ENCODE measurements around the gene TMED4. TPM values are rescaled to one million over a fixed set of nuclear protein-coding genes. Genes with fewer than 3 reads are reported as not detected.
A peak's percentile ranks its signal among the peaks of the same experiment; 100 is the strongest.
"Not testable (repeated sequence)": the region's sequence is repeated elsewhere in the genome, so short reads cannot be mapped to it uniquely, and the experiment has no call there.

The TMED4 gene
- total RNA-seq, 1 donor from 2014 or later, result 45.5 TPM

DNA sequence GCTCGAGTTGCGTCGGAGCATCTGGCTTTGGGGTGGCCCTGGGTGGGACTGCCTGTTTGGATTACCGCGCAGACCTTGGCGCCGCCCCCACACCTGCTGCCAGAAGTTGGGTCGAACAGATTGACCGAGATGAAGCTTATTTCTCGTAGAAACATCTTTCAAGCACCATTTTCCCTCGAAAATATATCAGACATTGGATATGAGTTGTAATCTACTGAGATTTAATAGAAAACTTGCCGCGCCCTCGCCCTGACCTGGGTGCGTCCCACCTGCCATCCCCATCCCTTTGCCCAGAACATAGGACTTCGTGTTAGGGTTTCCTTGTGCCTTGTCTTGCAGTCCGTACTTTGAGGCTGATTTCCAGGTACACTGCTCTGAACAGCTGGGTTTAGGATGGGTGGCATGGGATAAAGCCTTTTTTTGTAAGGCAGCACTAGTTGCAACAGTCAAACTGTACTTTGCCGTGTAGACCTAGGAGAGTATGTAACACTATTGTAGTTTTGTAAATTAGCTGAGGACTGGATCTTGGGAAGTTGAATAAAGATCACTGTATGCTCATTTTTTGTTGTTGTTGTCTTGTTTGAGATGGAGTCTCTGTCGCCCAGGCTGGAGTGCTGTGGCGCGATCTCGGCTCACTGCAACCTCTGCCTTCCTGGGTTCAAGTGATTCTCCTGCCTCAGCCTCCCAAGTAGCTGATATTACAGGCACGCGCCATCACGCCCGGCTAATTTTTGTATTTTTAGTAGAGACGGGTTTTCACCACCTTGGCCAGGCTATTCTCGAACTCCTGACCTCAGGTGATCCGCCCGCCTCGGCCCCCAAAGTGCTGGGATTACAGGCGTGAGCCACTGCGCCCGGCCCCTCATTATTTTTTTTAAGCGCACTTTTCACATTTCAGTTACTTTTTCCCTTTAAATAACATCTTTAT lies 25.4 kb upstream of the TMED4 start:
- DNase-seq (ENCODE audit: low spot score) (peak; percentile 38), ATAC-seq (no peak)

DNA sequence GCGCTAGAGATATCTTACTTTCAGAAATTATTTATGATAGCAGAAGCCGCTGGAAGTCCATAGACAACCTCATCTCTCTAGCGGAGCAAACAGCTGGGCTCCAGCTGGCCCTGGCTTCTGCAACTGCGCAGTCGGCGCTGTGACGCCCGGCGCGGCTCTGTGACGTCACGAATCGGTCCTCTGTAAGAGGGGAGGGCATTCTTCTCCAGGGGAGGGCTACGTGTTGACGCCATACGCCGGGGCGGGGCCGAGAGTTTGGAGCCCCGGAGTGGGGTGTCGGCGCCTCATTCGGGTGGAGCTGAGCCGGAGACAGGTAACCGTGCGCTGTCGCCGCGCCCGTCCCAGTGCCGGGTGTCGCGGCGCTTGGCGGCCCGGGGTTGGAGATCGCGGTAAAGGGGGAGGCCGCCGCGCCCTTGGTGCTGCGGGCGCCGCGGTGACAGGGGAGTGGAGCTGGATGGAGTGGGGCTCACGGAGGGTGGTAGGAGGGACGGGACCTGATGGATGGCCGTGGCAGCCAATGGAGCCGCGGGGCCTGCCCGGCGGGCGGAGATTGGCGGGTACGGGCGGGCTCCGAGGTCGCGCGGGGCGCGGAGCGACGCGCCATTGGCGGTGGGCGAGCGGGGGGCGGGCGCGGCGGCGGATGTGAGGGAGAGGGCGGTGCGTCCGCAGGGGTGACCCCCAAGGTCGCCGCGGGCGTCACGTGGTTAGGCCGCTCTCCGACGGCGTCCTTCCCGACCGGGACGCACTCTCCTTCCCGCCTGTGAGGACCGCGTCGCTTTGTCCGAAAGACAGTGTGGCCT lies 24.5 kb upstream of the TMED4 start, which contains the start of gene OGDH:
OGDH (plus strand) TSS at position 287 of the 800 bp plus-strand sequence. CDS start 17,717 bp downstream, outside the sequence.
- ATAC-seq (peak; percentile 96), DNase-seq (ENCODE audit: low spot score) (peak; percentile 99)

DNA sequence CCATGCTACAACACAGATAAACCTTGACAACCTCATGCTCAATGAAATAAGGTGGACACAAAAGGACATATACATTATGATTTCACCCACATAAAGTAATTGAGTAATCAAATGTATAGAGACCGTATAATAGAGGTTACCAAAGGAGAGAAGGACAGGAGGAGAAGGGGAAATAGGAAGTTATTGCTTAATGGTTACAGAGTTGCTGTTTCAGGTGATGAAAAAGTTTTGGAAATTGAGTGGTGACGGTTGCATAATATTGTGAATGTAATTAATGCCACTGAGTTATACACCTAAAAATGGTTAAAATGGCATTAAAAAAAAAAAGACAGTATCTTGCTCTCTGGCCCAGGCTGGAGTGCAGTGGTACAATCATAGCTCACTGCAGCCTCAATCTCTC lies 22.9 kb upstream of the TMED4 start:
- DNase-seq (ENCODE audit: low spot score) (no peak), ATAC-seq (no peak)

DNA sequence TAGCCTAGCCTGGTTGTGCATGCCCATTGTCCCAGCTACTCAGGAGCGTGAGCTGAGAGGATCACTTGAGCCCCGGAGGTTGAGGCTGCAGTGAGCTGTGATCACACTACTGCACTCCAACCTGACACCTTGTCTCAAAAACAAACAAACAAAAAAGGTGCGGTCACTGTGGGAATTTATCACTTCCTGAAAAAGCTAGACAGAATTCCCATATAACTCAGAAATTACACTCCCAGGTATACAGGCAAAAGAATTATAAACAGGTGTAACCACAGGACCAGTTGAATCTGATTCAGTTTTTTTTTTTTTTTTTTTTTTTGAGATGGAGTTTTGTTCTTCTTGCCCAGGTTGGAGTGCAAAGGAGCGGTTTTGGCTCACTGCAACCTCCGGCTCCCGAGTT lies 21.2 kb upstream of the TMED4 start:
- no peak for DNase-seq (ENCODE audit: low spot score)
- ATAC-seq, result no peak

DNA sequence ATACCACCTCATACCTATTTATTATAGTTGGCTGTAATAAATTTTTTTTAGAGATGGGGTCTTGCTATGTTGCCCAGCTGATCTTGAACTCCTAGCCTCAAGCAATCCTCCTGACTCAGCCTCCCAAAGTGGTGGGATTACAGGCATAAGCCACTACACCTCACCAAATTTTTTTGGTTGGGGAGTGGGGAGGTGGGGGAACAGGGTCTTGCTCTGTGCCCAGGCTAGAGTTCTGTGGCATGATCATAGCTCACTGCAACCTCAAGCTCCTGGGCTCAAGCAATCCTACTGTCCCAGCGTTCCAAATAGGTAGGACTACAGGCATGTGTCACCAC lies 20.5 kb upstream of the TMED4 start:
- DNase-seq (ENCODE audit: low spot score) (peak; percentile 18), ATAC-seq (no peak)

DNA sequence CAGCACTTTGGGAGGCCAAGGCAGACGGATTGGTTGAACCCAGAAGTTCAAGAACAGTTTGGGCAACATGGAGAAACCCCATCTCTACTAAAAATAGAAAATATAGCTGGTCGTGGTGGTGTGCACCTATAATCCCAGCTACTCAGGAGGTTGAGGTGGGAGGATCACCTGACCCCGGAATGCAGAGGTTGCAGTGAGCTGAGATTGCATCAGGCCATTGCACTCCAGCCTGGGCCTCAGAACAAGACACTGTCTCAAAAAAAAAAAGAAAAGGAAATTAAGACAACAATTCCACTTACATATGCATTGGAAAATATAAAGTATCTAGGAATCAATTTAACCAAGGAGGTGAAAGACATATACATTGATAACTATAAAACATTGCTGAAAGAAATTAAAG lies 17.2 kb upstream of the TMED4 start:
- no peak for ATAC-seq
- no peak for DNase-seq (ENCODE audit: low spot score)

DNA sequence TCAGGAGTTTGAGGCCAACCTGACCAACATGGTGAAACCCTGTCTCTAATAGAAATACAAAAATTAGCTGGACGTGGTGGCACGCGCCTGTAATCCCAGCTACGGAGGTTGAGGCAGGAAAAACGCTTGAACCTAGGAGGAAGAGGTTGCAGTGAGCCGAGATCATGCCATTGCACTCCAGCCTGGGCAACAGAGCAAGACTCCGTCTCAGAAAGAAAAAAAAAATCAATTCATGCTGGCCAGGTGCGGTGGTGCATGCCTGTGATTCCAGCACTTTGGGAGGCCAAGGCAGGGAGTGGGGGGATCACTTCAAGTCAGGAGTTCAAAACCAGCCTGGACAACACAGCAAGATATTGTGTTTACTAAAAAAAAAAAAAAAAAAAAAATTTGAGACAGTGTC lies 15.2 kb upstream of the TMED4 start:
- not testable (repeated sequence) for ATAC-seq
- DNase-seq (ENCODE audit: low spot score), result peak; percentile 4

DNA sequence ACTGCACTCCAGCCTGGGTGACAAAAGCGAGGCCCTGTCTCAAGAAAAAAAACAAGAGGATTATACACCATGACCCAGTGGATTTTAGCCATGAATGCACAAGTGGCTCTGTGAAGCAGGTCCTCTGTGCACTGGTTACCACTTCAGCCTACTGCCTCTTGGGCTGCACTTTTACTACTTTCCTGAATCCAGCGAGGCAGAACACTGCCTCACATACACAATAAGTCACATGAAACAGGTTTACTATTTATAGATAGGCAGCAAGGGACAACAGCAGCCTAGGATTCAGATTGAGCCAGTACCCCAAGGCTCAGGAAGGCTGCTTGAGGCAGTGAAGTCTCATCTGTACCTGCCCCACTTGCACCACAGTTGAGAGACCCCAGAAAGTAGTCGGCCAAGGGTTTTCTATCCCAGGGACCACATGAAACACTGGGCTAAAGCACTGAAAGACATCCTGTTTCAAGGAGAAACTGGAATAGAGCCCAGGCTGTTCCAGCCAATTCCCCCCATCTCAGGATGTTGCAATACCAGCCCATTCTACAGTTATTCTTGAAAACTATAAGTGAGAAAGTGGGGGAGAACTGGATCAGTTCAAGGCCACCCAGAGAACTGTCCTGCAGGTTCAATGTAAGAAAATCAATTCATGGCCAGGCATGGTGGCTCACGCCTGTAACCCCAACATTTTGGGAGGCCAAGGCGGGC lies 14.1 kb upstream of the TMED4 start:
- no peak for ATAC-seq

DNA sequence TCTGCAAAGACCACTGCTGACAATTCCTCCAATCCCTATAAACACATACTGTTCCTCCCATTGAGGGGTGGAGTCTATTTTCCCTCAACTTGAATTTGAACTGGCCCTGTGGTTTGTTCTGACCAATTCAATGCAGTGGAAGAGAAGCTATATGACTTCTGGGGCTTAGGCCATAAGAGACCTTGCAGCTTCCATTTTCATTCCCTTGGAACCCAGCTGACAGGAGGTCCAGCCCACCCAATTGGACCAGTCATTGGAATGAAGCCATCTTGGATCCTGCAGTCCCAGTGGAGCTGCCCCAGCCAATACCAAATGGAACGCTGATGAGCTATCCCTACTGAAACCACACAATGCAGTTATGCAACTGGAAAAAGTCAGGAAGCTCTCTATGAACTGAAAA lies 8.9 kb upstream of the TMED4 start:
- no peak for ATAC-seq

More for the DNA sequence above, 14.1 kb upstream of the TMED4 start:
- DNase-seq (ENCODE audit: low spot score), result peak; percentile 22

DNA sequence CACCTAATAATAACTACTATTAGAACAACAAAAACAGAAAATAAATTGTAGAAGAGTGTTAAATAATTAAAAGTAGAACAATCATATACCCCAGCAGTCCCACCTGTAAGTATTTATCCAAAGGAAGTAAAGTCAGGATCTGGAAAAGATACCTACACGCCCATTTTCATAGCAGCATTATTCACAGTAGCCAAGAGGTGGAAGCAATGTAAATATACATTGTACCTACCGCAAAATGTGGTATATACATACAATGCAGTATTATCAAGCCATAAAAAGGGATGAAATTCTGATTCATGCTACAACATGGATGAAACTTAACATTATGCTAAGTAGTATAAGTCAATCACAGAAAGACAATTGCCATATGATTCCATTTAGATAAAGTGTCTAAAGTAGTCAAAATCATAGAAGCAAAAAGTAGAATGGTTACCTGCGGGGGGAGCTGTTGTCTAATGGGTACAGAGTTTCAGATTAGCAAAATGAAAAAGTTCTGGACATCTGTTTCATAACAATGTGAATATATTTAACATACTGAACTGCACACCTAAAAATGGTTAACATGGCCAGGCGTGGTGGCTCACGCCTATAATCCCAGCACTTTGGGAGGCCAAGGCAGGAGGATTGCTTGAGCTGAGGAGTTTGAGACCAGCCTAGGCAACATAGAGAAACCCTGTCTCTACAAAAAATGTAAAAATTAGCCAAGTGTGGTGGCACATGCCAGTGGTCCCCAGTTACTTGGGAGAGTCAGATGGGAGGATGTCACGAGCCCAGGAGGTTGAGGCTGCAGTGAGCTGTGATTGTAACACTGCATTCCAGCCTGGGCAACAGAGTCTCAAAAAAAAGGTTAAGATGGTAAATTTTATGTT lies 6.0 kb upstream of the TMED4 start:
- ATAC-seq (peak; percentile 93), DNase-seq (ENCODE audit: low spot score) (no peak)

More for the DNA sequence above, 8.9 kb upstream of the TMED4 start:
- no peak for DNase-seq (ENCODE audit: low spot score)

DNA sequence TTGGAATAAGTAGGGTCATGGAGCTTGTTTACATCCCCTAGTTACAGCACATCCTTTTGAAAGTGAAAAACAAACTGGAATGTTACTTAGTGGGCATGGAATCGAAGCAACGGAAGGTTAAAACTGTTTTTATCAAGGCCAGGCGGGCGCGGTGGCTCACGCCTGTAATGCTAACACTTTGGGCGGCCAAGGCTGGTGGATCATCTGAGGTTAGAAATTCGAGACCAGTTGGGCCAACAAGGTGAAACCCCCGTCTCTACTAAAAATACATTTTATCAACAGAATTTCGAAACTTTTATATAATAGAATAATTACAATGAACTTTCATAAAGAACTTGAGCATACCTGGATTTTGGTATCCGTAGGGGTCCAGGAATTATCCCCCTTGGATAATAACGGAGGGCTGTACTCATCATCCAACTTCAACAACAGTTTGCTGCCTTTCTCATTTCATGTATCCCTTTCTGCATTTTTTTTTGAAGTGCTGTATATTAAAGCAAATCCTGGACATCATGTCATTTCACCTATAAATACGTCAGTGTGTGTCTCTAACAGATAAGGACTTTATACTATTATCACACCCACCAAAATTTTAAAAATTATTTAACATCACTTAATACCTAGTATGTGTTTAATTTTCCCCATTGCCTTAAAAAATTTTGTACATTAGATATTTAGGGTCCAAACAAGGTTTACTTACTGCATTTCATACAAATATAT lies 1.3 kb upstream of the TMED4 start:
- ATAC-seq (no peak), DNase-seq (ENCODE audit: low spot score) (no peak)

DNA sequence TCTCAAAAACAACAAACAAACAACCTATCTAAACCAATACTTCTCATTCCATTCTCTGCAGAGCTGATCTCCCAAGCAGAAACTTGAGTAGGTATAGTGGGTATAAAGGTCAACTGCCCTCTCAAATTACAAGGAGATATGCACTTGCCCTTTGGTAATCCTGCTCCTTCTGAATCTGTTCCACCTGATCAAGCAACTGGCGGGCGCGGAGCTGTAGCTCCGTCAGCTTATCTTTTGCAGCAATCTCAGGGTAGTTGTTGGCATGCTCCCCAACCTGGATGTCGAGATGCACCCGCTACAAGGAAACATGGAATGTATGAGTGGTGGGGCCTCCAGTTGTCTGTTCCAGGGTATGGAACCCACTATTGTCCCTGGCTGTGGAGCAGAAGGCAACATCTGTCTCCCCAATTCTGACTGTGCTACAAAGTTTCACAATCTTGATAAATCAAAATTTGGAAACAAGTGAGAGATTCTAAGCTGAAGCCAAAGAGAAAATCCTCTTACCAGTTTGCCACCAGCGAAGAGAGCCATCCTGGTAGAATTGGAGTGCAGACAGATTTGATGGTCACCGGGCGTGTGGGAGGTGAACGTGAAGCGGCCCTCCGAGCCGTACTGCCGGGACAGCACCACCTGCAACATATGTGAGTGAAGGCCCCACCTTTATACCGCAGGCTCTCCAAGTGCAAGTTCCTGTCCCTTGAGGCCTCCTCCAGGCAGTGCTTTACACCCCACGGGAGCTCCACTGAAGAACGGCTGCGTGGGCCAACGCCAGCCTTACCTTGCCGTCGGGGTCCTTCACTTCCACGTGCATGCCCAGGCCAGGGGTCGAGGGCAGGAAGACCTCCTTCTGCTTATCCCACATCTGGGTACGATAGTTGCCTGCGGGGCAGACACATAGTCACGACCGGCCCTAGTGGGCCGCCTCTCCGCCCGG lies 819 bp downstream of the TMED4 start:
- peak; percentile 25 for ATAC-seq

DNA sequence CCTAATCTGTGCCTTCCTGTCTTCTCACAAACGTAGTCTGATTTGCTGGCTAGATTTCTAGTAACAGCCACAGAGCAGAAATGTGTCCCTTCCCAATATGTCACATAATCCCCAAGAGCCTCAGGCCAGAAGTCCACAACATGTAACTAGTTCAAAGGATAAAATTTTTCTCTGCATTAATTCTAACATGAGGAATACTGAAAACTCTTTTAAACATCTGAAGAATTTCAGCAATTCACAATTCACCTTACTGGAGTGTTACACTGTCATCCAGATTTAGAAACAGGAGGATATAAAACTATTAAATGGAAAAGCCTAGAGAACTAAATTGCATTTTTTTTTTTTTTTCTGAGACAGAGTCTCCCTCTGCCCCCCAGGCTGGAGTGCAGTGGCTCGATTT lies 5.8 kb downstream of the TMED4 start:
- no peak for DNase-seq (ENCODE audit: low spot score)

More for the DNA sequence above, 819 bp downstream of the TMED4 start:
- peak; percentile 54 for DNase-seq (ENCODE audit: low spot score)

DNA sequence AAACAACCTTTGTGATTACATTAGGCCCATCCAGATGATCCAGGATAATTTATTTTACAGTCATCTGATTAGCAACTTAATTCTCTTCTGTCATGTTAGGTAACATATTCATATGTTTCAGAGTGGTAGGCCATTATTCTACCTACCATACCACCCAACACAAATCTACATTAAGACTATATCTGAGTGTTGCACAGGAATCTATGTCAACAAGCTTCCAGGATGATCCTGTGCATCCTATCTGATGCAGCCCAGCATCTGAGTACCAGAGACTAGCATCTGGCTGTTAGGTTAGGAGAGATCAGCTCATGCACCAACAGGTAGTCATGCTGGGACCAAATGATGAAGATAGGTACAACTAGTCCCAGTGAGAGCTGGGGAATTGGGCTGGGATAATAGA lies 7.0 kb downstream of the TMED4 start:
- ATAC-seq (no peak), DNase-seq (ENCODE audit: low spot score) (no peak)

More for the DNA sequence above, 5.8 kb downstream of the TMED4 start:
- no peak for ATAC-seq

DNA sequence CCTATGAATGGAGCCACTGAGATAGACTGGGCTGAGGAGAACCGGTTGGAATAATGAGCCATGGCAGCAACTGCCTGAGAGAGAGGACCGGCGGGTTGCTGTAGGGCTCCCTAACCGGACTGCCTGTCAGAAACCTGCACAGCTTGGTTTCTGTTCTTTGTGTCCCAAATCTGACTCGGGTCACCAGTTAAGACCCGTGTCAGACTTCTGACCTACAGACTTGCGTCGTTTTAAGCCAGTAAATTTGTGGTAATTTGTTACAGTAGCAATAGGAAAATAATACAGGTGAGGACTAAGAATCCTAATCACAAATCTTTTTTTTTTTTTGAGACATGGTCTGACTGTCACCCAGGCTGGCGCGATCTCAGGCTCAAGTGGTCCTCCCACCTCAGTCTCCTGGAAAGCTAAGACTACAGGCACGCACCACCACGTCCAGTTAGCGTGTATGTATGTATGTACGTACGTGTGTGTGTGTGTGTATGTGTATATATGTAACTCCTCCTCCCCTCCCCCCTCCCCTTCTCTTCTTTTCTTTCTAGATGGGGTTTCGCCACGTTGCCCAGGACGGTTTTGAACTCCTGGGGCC lies 7.7 kb downstream of the TMED4 start:
- ATAC-seq (no peak), DNase-seq (ENCODE audit: low spot score) (no peak)

DNA sequence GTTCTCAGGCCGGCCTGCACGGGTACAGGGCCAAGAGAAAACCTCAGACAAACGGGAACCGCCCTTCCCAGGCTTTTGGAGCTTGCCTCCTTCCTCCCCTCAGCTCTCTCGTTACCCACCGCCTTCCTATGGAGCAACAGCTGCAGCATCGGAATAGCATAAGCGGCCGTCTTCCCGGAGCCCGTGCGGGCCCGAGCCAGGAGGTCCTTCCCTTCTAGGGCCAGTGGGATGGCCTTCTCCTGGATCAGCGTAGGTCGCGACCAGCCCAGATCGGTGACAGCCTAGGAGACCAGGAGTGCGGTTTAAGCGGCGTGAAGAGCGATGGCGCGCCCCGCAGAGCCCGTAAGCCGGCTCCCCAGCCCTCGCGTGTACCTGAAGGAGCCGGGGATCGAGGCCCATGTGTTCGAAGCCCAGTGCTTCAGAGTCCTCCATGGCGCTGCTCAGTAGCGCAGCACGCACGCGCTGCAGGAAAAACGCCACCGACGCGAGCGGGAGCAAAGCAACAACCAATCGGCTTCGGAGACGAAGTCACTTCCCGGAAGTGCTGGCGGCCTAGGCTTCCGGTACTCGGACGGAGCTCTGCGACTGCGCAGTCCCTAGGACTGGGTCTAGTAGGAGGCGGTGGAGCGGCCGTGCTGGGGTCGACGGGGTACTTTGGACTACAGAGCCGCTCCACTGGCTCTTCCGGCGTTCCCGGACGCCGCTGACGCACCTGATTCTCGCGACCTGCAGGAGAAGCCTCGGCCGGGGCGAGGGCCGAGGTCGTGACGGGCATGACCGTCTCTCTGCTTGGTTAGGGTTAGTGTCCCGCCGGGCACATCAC lies 8.4 kb downstream of the TMED4 start, which contains the start of gene DDX56:
DDX56 (minus strand) TSS at position 445 of the 823 bp plus-strand sequence; CDS start at position 432, 13 bp downstream.
- DNase-seq (ENCODE audit: low spot score), result peak; percentile 96
- ATAC-seq, result peak; percentile 93

DNA sequence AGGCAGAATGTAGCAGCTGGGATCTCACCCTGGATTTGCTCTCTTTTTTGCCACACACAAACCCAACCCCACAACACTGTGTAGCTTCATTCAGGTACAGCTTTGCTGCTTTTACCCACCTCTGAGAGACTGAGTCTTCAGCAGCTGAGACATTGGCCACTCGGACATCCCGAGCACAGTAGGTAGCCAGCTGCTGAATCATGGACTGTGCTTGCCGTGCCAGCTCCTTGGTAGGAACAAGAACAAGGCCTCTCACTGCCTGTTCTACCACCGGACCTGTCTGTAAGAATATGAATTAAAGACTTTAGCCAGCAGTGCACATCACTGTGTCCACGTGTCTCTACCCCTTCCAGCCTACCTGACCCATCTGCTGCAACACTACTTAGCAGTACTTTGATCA lies 9.3 kb downstream of the TMED4 start:
- peak; percentile 24 for DNase-seq (ENCODE audit: low spot score)

More for the DNA sequence above, 9.3 kb downstream of the TMED4 start:
- no peak for ATAC-seq
